ENCODE results near the gene KCNE3. TPM values are rescaled to one million over a fixed set of nuclear protein-coding genes. Genes with fewer than 3 reads are reported as not detected.

Gene KCNE3, protein sequence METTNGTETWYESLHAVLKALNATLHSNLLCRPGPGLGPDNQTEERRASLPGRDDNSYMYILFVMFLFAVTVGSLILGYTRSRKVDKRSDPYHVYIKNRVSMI
- polyA plus RNA-seq (ENCODE audit: insufficient read length in 4 of 4), result 10 to 100 TPM; 27.6 to 30.1 (median 28.7) TPM

DNA sequence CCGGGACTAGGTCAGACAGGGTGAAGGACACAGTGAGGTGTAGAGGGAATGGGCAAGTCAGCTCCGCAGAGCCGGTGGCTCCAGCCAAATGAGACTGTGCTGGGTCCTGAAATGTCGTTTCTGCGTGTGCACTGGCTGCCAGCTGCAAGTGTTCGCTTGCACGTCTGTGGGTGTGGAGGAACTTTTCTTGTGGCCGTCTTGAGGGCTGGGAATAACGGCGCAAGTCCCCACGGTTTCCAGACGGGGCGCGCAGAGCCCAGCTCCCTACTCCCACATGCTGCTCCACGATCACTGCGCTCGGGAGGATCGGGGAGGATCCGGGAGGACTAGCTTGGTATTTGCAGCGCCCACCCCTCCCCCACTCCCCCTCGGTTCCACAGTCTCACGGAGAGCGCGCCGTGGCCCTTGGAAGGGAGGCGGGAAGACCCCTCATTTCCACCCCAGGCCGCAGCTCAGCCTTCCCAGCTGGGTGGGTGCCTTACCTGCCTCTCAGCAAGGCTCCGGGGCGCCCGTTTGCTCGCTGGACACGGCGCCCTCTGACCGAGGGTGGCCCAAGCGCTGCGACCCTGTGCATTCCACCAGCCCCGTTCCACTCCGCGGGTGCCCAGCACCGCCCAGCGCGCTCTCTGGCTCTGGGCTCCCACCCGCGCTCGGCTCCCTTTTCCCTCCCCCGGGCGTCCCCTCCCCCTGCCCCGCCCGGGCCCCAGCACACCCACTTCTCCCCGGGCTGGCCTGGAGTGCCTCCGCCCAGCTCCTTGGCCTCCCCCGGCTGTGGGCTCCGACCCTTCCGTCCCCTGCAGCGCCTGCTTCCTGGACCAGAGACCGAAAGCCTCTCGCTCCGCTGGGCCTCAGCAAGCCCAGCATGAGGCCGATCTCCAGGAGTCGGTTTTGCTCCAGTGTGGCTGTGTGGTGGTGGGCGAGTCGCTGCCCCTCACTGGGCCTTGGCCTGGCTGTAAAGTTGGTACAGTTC lies at the start of gene KCNE3:
Gene KCNE3, minus strand, starts transcription at position 634 of the 970 bp plus-strand sequence. CDS start 9,986 bp downstream, outside the sequence.
- peak in 2 of 4 donors; percentile 29 to 47 for DNase-seq (ENCODE audit: low read depth in 4 of 4, low spot score in 3 of 4)

DNA sequence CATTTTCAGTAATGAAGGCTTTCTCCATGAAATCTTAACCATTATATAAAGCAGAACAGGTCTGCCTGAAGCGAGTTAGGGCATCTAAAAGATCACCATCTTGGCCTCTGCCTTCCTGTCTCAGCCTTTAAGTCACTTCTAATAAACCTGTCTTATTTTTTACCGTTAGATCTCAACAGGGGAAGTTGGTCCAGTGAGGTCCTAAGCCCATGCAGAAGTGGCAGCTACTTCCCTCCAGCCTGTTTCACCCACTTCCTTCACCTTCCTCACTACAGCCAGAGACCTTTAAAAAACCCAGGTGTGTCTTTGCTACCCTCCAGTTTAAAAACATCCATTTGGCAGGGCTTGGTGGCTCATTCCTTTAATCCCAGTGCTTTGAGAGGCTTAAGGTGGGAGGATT lies 40.2 kb upstream of the KCNE3 start:
- DNase-seq (ENCODE audit: low read depth in 4 of 4, low spot score in 3 of 4), result no peak

DNA sequence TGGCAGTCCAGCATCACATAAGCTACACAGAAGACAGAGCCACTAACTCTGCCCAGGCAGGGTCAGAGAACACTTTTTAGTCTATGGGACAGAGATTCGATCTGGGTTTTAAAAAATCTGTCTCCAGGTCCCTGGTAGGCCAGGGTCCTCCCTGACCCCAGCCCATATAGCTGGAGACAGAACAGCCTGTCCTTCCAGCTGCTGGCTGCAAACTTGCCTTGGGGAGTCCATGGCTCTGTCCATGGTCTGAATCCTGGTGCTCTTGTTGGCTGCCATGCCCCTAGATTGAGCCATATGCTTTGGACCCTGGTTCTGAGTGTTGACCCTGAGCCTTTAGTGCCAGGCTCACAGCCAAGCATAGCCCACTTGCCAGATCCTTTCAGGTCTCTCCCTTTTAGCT lies 39.5 kb upstream of the KCNE3 start:
- no peak for DNase-seq (ENCODE audit: low read depth in 4 of 4, low spot score in 3 of 4)

DNA sequence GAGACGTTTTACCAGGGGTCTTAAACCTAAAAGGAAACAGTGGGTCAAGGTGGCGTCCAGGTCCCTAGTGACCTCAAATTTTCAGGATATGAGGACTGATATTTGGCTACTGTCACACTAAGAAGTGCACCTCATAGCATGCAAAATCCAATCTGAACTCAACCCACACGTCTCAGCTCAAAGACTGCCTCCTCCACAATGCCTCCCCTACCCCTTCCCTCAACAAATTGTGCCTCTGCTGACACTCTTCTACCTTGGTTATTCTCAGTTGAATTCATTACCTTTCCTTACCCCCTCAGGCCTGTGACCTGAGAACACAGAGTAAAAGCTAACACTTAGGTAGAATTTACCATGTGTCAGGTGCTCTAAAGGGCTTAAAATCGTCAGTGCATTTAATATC lies 38.6 kb upstream of the KCNE3 start:
- DNase-seq (ENCODE audit: low read depth in 4 of 4, low spot score in 3 of 4), result no peak

DNA sequence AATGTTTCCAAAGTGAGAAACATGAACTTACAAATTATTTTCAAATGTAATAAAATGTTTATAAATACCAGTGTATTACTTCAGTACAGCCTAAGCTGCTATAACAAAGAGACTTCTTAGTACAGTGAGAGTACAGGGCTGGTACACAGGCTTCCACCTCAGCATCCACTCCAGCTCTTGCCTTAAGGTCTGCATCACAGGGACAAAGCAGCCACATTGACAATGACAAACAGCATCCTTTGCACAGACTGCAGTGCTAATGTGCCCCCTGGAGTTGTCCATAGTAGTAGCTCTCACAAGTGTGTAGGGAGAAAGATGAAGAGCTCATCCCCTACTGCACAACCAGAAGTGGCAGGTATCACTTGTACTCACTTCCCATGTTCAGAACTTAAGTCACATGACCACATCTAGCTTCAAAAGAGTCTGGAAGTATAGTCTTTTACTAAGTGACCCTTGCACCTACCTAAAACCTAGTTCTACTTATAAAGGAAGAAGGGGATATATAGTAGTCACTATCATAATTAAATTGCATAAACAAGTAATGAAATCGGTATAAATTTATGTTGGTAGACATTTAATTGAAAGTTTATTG lies 36.8 kb upstream of the KCNE3 start:
- DNase-seq (ENCODE audit: low read depth in 4 of 4, low spot score in 3 of 4), result no peak

DNA sequence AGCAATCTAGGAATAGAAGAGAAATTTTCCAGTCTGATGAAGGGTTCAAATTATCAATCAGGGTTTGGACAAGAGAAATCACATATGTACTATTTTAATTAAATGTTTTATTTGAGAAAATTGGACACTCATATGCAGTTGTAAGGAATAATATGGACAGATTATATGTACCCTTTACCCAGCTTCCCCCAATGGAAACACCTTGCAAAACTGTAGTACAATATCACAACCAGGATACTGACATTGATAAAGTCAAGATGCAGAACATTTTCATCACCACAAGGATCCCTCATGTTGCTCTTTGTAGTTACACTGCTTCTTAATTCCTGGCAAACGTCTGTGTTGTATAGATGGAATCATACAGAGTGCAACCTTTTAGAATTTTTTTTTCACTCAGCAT lies 27.6 kb upstream of the KCNE3 start:
- no peak for DNase-seq (ENCODE audit: low read depth in 4 of 4, low spot score in 3 of 4)

DNA sequence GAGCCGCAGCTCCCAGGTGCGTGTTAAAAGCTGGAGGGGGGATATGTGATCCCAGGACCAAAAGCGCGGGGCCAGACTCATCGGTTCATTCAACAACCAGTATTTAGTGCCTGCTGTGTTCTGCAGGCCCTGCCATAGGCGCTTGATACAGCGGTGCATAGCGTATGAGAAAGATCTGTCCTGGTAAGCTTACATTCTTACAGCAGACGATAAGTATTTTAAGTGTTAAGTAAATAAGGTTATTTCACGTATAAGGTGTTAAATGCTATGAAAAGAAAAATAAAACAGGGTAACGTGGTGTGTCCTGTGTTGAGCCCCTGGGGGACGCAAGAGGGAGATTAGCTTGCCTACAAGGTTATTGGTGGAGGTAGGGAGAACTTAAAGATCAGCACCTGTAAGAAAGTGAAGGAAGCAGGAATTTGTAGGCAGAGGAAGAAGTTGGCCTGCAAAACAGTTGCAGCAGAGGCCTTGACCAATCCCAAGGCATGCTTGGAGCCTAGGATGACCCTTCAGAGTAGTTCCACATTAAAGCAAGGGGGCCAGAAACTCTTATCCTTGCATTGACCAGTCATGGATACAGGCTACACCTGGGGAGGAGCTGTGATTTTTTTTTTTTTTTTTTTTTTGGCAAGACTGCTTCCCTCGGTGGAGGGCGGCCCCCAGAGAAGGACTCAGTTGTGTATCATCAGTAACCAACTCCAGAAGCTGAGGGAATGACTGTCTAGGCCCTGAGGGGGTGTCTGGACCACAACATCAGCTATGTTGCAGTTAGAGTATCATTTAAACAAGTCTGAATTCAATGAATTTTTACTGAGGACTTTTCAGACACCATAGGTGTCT lies 26.7 kb upstream of the KCNE3 start:
- DNase-seq (ENCODE audit: low read depth in 4 of 4, low spot score in 3 of 4), result no peak

DNA sequence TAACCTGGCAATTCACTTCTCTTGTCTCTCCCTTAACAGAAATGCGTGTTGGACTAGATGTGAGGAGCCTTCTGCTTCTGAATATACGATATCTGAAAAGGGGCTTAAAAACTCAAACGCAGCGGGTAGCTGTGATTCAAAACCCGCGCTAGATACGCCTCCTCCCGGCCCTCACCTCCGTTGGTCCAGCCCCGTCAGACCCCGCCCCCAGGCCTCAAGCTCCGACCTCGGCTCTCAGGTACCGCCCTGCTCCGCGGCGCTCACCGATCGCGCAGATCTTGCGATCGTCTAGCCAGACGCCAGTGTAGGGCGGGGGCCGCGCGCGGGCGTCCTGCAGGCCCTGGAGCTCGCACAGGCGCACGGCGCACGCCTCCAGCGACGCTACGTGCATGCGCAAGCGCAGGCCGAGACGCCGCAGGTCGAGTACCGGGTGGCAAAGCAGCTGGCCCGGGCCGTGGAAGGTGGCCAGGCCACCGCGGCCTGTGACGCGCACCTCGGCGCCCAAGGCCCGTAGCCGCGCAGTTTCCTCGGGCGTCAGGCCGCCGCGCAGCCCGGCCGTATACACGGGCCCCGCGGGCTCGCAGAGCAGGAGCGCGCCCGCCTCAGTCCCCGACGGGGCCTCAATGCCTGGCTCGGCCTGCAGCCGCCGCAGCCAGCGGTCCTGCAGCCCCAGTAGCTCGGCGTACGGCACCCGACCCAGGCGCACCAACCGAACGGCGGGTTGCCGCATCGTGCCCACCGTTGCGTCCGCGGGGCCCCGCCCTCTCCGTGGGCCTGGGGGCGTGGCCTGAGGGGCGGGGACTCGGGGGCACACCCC lies 25.8 kb upstream of the KCNE3 start, which contains the start of gene LIPT2:
Gene LIPT2, minus strand, starts transcription at position 751 of the 817 bp plus-strand sequence. Its CDS starts 21 bp downstream, at position 730.
- DNase-seq (ENCODE audit: low read depth in 4 of 4, low spot score in 3 of 4), result peak; percentile 91 to 93 (median 92)

DNA sequence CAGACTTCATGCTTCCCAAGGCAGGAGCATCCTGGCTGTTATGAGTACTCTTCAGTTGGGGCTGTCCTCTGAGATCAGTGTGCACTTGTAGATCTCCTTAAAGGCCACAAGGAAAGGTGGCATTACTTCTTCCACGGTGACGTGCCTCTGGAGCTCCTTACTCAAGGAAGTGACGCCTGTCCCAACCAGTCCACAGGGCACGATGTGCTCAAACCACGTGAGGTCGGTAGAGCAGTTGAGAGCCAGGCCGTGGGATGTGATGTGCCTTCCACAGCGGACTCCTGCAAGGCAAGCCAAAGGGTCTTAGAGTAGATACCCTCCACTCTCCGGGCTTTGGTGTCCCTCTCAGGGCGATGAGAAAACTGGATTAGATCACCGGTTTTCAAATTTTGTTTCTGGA lies 24.7 kb upstream of the KCNE3 start:
- DNase-seq (ENCODE audit: low read depth in 4 of 4, low spot score in 3 of 4), result no peak

DNA sequence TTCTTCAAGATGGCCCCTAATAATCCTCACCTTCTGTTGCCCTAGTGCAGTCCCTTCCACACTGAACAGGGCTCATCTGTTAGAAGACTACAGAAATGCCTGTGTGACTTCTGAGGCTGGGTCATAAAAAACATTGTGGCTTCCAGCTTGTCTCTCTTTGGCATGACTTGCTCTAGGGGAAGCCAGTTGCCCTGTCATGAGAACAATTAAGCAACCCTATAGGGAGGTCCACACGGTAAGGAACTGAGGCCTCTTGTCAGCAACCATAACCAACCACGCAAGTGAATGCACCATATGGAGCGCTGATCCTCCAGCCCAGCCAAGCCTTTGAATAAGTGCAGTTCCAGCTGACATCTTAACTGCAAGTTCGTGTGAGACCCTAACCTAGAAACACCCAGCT lies 23.6 kb upstream of the KCNE3 start:
- no peak for DNase-seq (ENCODE audit: low read depth in 4 of 4, low spot score in 3 of 4)

DNA sequence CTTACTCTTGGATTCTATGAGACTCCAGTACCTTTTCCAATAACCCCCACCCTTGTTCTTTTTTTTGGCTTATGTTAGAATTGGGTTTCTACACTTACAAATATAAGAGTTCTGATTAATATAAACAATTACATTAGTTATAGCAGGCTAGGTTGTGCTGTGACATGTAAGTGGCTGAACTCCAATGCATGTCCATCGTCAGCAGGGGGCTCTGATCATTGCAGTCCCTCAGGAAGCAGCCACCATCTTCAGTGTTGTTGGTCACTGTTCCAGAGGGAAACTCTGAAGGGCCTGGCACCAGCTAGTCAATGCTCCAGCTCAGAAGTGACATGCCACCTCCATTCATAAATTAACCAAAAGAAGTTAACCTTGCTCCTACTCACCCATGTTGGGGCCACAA lies 20.5 kb upstream of the KCNE3 start:
- DNase-seq (ENCODE audit: low read depth in 4 of 4, low spot score in 3 of 4), result no peak

DNA sequence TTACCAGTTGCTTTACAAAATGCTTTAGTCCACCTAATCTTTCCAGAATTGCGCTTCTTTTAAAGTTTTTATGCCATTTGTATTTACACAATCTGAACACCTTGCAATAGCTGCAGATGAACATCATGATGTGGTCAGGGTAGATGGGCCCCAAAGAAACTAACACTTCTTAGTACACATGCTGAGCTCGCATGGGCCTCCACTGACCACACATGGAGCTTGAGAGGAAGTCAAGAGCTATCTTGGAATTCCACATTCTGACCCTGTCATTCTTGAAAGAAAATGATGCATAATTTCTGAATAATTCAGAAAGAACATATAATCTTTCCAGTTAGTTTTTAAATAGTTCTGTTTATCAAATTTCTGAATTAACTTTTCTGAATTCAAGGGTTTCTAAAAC lies 18.5 kb upstream of the KCNE3 start:
- DNase-seq (ENCODE audit: low read depth in 4 of 4, low spot score in 3 of 4), result no peak

DNA sequence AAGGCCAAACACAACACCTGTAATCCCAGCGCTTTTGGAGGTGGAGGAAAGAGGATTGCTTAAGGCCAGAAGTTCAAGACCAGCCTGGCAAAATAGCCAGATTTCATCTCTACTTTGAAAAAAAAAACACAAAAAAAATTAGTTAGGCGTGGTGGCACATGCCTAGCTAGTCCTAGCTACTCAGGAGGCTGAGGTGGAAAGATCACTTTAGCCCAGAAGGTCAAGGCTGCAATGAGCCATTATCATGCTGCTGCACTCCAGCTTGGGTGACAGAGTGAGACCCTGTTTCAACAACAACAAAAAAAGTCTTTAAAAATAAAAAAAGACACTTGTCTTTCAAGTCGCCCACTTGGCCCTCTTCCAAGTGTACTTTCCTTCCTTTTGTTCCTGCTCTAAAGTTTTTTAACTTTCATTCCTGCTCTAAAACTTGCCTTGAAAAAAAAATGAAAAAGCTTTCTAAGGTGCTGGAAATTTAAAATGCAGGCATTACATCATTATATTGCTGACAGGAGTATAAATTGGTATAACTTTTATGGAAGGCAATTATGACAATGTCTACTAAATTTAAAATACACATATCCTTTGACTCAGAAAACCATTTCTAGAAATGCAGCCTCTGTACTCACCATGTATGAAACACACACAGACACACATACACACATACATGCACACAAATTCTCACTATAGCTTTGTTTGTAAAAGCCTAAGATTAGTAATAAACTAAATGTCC lies 13.5 kb upstream of the KCNE3 start:
- no peak for DNase-seq (ENCODE audit: low read depth in 4 of 4, low spot score in 3 of 4)

DNA sequence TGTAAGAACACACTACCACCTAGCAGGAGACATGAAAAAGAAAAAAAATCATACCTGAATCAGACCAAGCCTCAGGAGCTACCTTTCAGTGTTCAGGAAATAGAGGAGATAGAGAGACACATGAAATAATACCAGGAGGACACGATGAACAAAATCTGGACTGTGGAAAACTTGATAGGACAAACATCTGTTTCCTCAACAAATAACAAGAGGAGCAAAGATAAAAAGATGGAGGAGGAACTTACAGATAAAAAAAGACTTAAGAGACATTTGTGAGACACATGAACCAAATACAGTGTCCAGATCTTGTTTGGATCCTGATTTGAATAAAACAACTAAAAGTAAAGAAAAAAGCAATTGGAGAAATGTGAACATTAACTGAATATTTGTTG lies 12.4 kb upstream of the KCNE3 start:
- no peak for DNase-seq (ENCODE audit: low read depth in 4 of 4, low spot score in 3 of 4)

DNA sequence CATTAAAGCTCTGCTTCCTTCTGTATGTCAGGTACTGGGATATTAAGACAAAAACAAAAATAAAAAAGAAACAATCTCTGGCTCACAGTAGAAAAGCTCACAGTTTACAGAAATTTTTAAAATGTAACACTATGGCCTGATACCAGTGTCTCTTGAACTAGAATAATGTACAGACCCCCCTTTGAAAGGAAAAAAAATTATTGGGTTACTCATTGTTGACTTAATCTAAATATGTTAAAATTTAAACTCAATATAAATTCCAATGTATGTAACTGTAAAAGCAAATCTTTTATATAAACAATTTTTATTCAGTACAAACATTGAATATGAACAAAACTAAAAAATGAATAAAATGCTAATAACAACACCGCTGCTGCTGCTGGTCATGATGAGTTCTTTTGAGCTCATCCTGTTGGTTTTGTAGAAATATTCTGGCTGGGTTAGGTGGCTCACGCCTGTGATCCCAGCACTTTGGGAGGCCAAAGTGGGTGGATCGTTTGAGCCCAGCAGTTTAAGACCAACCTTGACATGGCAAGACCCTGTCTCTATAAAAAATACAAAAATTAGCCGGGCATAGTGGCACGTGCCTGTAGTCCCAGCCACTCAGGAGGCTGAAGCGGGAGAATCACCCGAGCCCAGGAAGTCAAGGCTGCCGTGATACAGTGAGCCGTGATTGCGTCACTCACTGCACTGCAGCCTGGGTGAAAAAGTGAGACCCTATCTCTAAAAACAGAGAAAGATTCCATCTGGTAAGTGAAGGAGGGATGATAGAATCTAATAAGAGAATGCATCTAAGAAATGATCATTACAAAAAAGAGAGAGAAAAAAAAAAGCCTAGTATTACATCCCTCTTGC lies 11.8 kb upstream of the KCNE3 start:
- no peak for DNase-seq (ENCODE audit: low read depth in 4 of 4, low spot score in 3 of 4)

DNA sequence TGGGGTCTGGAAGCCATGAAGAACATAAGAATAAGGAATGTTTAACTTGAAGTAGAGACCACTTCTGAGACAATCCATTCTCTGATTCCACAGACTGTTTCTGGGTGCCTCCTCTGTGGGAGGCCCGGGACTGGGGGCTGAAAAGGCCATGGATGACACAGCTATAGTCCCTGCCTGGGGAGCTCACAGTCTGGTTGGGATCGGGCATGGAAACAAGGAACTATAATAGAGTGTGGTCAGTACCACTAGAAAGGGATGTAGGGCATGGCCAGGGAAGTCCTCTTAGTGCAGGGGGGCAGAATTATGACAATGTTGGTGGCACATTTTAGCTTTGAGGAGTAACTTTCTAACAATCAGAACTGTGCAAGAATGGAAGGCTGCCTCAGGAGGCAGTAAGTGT lies 9.2 kb upstream of the KCNE3 start:
- no peak for DNase-seq (ENCODE audit: low read depth in 4 of 4, low spot score in 3 of 4)

DNA sequence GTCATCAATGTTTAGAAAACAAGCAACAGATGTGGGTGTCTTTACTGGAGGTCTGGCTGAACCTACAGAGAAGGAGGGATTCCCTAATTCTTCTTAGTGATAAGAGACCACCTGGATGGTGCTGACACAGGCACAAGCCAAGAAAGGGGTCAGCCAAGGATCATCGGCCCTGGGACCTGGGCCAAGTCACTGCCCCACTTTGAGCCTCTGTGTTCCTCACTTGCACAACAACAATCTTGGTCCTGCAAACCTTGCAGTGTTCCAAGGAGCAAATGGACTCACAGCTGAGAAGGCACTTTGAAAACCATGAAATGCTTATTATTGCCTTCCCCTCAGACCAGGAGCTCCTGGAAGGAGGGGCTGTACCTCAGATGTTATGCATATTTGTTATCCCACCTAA lies 7.0 kb upstream of the KCNE3 start:
- no peak for DNase-seq (ENCODE audit: low read depth in 4 of 4, low spot score in 3 of 4)

Data from right renal pelvis (tissue), 4 donors.